ENCODE measurements around the gene LUC7L. TPM values are rescaled to one million over a fixed set of nuclear protein-coding genes. Genes with fewer than 3 reads are reported as not detected.
"Not testable (repeated sequence)": the region's sequence is repeated elsewhere in the genome, so short reads cannot be mapped to it uniquely, and the experiment has no call there.

The LUC7L gene
- total RNA-seq, 4 donors from 2014 or later: 18.4 to 53.5 (median 31.1) TPM

DNA sequence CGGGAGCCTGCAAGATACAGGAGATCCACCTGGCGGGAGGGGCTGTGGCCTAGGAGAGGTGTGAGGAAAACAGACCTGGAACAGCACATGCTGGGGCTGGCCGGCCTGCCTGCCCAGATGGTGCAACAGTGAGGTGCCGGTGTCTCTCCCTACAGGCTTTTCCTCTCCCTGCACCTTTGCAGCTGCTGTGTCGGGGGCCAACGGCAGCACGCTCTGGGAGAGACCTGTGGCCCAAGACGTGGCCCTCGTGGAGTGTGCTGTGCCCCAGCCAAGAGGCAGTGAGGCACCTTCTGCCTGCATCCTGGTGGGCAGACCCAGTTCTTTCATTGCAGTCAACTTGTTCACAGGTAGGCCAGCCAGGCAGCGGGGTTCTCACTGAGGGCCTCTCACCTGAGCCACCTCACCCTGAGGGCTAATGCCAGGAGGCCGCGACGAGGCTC lies 30.6 kb upstream of the LUC7L start:
- in situ Hi-C loops (cut with MboI; ENCODE audit: low sequenced_read_pairs in 4 of 4): no loop called here

DNA sequence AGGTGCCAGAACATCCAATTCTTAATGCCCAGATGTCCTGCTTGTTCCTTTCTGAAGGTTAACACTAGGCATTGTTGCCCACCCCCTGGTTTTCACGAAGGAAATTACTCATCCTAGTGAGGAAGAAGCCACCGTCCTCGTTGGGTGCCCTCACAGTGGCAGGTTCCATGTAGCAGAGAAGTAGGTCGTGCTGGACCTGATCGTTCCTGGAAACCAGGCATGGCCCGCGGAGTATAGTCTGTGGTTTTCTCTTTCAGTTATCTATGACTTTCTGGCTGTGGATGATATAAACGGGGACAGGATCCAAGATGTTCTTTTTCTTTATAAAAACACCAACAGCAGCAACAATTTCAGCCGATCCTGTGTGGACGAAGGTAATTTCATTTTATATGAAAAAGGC lies 30.0 kb upstream of the LUC7L start:
- intact Hi-C loops (cut with DNase I; ENCODE audit: low total_unique reads): no loop called here
- H3K36me3 ChIP-seq: peaks cover 0 to 85% of the 10 kb centered on the region in 2 donors
- no peak for DNase-seq

More for the DNA sequence above, 30.6 kb upstream of the LUC7L start:
- no peak for TF ChIP-seq POLR2A (IDR thresholded peaks at IDR 0.05)
- TF ChIP-seq, protein P1, sequence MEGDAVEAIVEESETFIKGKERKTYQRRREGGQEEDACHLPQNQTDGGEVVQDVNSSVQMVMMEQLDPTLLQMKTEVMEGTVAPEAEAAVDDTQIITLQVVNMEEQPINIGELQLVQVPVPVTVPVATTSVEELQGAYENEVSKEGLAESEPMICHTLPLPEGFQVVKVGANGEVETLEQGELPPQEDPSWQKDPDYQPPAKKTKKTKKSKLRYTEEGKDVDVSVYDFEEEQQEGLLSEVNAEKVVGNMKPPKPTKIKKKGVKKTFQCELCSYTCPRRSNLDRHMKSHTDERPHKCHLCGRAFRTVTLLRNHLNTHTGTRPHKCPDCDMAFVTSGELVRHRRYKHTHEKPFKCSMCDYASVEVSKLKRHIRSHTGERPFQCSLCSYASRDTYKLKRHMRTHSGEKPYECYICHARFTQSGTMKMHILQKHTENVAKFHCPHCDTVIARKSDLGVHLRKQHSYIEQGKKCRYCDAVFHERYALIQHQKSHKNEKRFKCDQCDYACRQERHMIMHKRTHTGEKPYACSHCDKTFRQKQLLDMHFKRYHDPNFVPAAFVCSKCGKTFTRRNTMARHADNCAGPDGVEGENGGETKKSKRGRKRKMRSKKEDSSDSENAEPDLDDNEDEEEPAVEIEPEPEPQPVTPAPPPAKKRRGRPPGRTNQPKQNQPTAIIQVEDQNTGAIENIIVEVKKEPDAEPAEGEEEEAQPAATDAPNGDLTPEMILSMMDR (IDR thresholded peaks at IDR 0.05 in 4 of 5, conservative IDR thresholded peaks at IDR 0.05 in 1 of 5): no peak
- Histone ChIP-seq H3K4me3 (no peak overlapping the region), H3K36me3 (peaks cover 0 to 85% of the 10 kb centered on the region in 2 donors), H3K27me3 (no peaks in the 10 kb centered on the region), H3K4me1 (no peaks in the 10 kb centered on the region), H3K27ac (no peak overlapping the region), H3K9me3 (no peaks in the 10 kb centered on the region)
- ATAC-seq: no peak
- intact Hi-C loops (cut with DNase I; ENCODE audit: low total_unique reads): no loop called here
- no peak for DNase-seq

DNA sequence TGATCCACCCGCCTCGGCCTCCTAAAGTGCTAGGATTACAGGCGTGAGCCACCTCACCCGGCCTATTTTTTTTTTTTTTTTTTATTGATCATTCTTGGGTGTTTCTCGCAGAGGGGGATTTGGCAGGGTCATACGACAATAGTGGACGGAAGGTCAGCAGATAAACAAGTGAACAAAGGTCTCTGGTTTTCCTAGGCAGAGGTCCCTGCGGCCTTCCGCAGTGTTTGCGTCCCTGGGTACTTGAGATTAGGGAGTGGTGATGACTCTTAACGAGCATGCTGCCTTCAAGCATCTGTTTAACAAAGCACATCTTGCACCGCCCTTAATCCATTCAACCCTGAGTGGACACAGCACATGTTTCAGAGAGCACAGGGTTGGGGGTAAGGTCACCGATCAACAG lies 28.8 kb upstream of the LUC7L start:
- intact Hi-C loops (cut with DNase I; ENCODE audit: low total_unique reads); ATAC-seq; H3K4me1 ChIP-seq; in situ Hi-C loops (cut with MboI; ENCODE audit: low sequenced_read_pairs in 4 of 4); H3K4me3 ChIP-seq; H3K9me3 ChIP-seq; H3K27ac ChIP-seq; DNase-seq; H3K27me3 ChIP-seq: not testable (repeated sequence)
- peaks cover 0 to 85% of the 10 kb centered on the region in 2 donors for H3K36me3 ChIP-seq

More for the DNA sequence above, 30.0 kb upstream of the LUC7L start:
- no peak for TF ChIP-seq POLR2A (IDR thresholded peaks at IDR 0.05)
- TF ChIP-seq, protein P1 (IDR thresholded peaks at IDR 0.05 in 4 of 5, conservative IDR thresholded peaks at IDR 0.05 in 1 of 5): no peak
- Histone ChIP-seq H3K4me1 (no peaks in the 10 kb centered on the region), H3K27ac (no peak overlapping the region), H3K27me3 (no peaks in the 10 kb centered on the region), H3K9me3 (no peaks in the 10 kb centered on the region), H3K4me3 (no peak overlapping the region)
- in situ Hi-C loops (cut with MboI; ENCODE audit: low sequenced_read_pairs in 4 of 4): no loop called here
- ATAC-seq: no peak

DNA sequence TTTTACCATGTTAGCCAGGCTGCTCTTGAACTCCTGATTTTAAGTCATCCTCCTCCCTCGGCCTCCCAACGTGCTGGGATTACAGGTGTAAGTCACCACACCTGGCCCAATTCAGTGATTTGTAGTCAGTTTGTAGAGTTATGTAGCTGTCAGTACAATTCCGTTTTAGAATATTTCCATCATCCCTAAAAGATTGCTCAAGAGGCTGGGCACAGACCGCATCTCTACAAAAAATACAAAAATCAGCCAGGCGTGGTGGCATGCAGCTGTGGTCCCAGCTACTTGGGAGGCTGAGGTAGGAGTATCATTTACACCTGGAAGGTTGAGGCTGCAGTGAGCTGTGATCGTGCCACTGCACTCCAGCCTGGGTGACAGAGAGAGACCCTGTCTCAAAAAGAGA lies 25.9 kb upstream of the LUC7L start:
- Histone ChIP-seq H3K27me3 (no peaks in the 10 kb centered on the region), H3K4me3 (no peak overlapping the region), H3K36me3 (peaks cover 0 to 73% of the 10 kb centered on the region in 2 donors), H3K27ac (no peak overlapping the region), H3K9me3 (no peaks in the 10 kb centered on the region), H3K4me1 (no peaks in the 10 kb centered on the region)
- DNase-seq: no peak
- no peak for ATAC-seq
- intact Hi-C loops (cut with DNase I; ENCODE audit: low total_unique reads) (no loop called here), in situ Hi-C loops (cut with MboI; ENCODE audit: low sequenced_read_pairs in 4 of 4) (no loop called here)
- TF ChIP-seq, protein P1 (IDR thresholded peaks at IDR 0.05 in 4 of 5, conservative IDR thresholded peaks at IDR 0.05 in 1 of 5): no peak
- TF ChIP-seq POLR2A (IDR thresholded peaks at IDR 0.05): no peak

DNA sequence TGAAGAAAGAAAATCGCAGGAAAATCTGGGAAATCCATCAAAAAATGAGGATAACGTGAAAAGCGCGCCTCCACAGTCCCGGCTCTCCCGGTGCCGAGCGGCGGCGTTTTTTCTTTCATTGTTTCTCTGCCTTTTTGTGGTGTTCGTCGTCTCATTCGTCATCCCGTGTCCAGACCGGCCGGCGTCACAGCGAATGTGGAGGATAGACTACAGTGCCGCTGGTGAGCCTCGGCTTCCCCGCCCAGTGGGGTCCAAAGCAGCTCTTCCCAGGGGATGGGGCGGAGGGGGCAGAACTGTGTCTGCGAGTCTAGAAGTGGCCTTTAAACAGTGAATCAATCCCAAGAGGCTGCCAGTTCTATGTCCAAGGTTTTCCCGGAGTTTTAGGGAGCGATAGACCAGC lies 25.2 kb upstream of the LUC7L start:
- in situ Hi-C loops (cut with MboI; ENCODE audit: low sequenced_read_pairs in 4 of 4) (no loop called here), intact Hi-C loops (cut with DNase I; ENCODE audit: low total_unique reads) (no loop called here)
- peaks cover 0 to 69% of the 10 kb centered on the region in 2 donors for H3K36me3 ChIP-seq
- DNase-seq (no peak), ATAC-seq (no peak)
- H3K4me3 ChIP-seq: no peak overlapping the region
- H3K4me1 ChIP-seq: no peaks in the 10 kb centered on the region
- TF ChIP-seq, protein P1 (IDR thresholded peaks at IDR 0.05 in 4 of 5, conservative IDR thresholded peaks at IDR 0.05 in 1 of 5): no peak
- no peak for TF ChIP-seq POLR2A (IDR thresholded peaks at IDR 0.05)
- no peaks in the 10 kb centered on the region for H3K27me3 ChIP-seq
- H3K9me3 ChIP-seq: no peaks in the 10 kb centered on the region
- H3K27ac ChIP-seq: no peak overlapping the region

All from gastrocnemius medialis (tissue), 4 donors.